BJ (cell line): ENCODE data around the gene RHEB. TPM values are rescaled to one million over a fixed set of nuclear protein-coding genes. Genes with fewer than 3 reads are reported as not detected.

Experiments
- CTCF ChIA-PET: fragments of 350-600 bp; formaldehyde crosslinking; extraction: SDS; loops from one replicate; lab custom pipeline; 2021; ENCODE audit warnings: antibody characterized with exemption, inconsistent platforms; lab: Yijun Ruan, JAX
- POLR2A ChIA-PET: fragments of 300-600 bp; sonication (Branson Sonifier 250); formaldehyde crosslinking; extraction: SDS; loops from one replicate; lab custom pipeline; 2021; ENCODE audit warnings: antibody characterized with exemption; lab: Charles Lee
- DNase-seq: peaks from one replicate; pipeline ENCODE4 v3.0.0-alpha.2; 2011; ENCODE audit warnings: low read depth
- H3K27me3 ChIP-seq: 2 replicates; pipeline ENCODE4 v1.6.0; 2011; ENCODE audit warnings: low read length; ENCODE audit not compliant: control insufficient read depth, insufficient read depth
- H3K36me3 ChIP-seq: 2 replicates; pipeline ENCODE4 v1.5.1; 2011; ENCODE audit warnings: low read length; ENCODE audit not compliant: control insufficient read depth, insufficient read depth
- H3K4me3 ChIP-seq: 2 replicates; pipeline ENCODE4 v1.5.1; 2011; ENCODE audit warnings: low read depth, mild to moderate bottlenecking, control low read depth, low read length
- CTCF ChIP-seq: IDR thresholded peaks from 2 replicates; pipeline ENCODE4 v1.5.1; 2011; ENCODE audit warnings: low read depth, mild to moderate bottlenecking, control low read depth, inconsistent platforms, low read length, moderate library complexity; ENCODE audit not compliant: insufficient read depth
- polyA plus RNA-seq: library from polyadenylated mRNA; depleted of rRNA; stranded (reverse); fragments of >200 nt; gene quantifications from 2 replicates; pipeline ENCODE4 v1.2.3, GENCODE V29; 2011

RHEB gene
- polyA plus RNA-seq, 1 experiment, result 45.4 TPM

GRCh38 chr7:151472644-151473380 is 46.9 kb downstream of the RHEB start:
- POLR2A ChIA-PET, result no interaction called here
- H3K4me3 ChIP-seq, result no peak overlapping the region
- no peak for TF ChIP-seq CTCF
- no peaks in the 10 kb centered on the region for H3K27me3 ChIP-seq
- peaks cover 22% of the 10 kb centered on the region for H3K36me3 ChIP-seq
- CTCF ChIA-PET, result interaction anchor here (0.9 to 1.4 kb wide), 3 partner anchors 11 to 310 kb away, joined by 3 to 5 read pairs (median 4); no protein-coding TSS in a partner anchor
- no peak for DNase-seq

- no peak for TF ChIP-seq CTCF
- H3K27me3 ChIP-seq, result no peaks in the 10 kb centered on the region
- CTCF ChIA-PET, result interaction anchor here (0.9 to 1.7 kb wide), 5 partner anchors 10 to 44 kb away, joined by 3 to 5 read pairs (median 4); no protein-coding TSS in a partner anchor
- H3K4me3 ChIP-seq, result no peak overlapping the region
- no peak for DNase-seq
- H3K36me3 ChIP-seq, result peaks cover 27% of the 10 kb centered on the region
- POLR2A ChIA-PET, result no interaction called here
These were observed 49.0 kb downstream of the RHEB start for GRCh38 chr7:151470711-151471110.

GRCh38 chr7:151469281-151469680 is 50.4 kb downstream of the RHEB start:
- H3K27me3 ChIP-seq, result no peaks in the 10 kb centered on the region
- peaks cover 31% of the 10 kb centered on the region for H3K36me3 ChIP-seq
- no peak overlapping the region for H3K4me3 ChIP-seq
- ChIA-PET CTCF (interaction anchor here (1.0 kb wide), 1 partner anchor 290 kb away, joined by 3 read pairs; no protein-coding TSS in a partner anchor), POLR2A (no interaction called here)
- DNase-seq, result no peak
- TF ChIP-seq CTCF, result no peak

- TF ChIP-seq CTCF, result no peak
- POLR2A ChIA-PET, result no interaction called here
- Histone ChIP-seq H3K27me3 (no peaks in the 10 kb centered on the region), H3K4me3 (no peak overlapping the region), H3K36me3 (peaks cover 33% of the 10 kb centered on the region)
- DNase-seq, result no peak
- CTCF ChIA-PET, result no interaction called here
These were observed 51.3 kb downstream of the RHEB start for GRCh38 chr7:151468217-151469018.

- CTCF ChIA-PET, result no interaction called here
- H3K4me3 ChIP-seq, result no peak overlapping the region
- no peaks in the 10 kb centered on the region for H3K27me3 ChIP-seq
- POLR2A ChIA-PET, result no interaction called here
- no peak for DNase-seq
- no peak for TF ChIP-seq CTCF
- peaks cover 28% of the 10 kb centered on the region for H3K36me3 ChIP-seq
These were observed 54.5 kb downstream of the RHEB start for GRCh38 chr7:151465169-151465568.
